Muscle of arm (tissue), 14 donors: ENCODE measurements around the gene NCAPG2. TPM values are rescaled to one million over a fixed set of nuclear protein-coding genes. Genes with fewer than 3 reads are reported as not detected.

ENCODE experiments used
- DNase-seq: peaks from one replicate; pipeline ENCODE4 v3.0.0-alpha.2; 2013
- long read RNA-seq, 11 donors: transcript quantifications; one replicate each; lab custom pipeline, GENCODE V29; 2026
- polyA plus RNA-seq, 12 donors: library from polyadenylated mRNA; unstranded; fragments of 120-200 nt; gene quantifications; one replicate each; pipeline ENCODE4 v1.2.1, GENCODE V29; 2013; ENCODE audit not compliant: insufficient read length in 12 of 12

NCAPG2 gene, protein sequence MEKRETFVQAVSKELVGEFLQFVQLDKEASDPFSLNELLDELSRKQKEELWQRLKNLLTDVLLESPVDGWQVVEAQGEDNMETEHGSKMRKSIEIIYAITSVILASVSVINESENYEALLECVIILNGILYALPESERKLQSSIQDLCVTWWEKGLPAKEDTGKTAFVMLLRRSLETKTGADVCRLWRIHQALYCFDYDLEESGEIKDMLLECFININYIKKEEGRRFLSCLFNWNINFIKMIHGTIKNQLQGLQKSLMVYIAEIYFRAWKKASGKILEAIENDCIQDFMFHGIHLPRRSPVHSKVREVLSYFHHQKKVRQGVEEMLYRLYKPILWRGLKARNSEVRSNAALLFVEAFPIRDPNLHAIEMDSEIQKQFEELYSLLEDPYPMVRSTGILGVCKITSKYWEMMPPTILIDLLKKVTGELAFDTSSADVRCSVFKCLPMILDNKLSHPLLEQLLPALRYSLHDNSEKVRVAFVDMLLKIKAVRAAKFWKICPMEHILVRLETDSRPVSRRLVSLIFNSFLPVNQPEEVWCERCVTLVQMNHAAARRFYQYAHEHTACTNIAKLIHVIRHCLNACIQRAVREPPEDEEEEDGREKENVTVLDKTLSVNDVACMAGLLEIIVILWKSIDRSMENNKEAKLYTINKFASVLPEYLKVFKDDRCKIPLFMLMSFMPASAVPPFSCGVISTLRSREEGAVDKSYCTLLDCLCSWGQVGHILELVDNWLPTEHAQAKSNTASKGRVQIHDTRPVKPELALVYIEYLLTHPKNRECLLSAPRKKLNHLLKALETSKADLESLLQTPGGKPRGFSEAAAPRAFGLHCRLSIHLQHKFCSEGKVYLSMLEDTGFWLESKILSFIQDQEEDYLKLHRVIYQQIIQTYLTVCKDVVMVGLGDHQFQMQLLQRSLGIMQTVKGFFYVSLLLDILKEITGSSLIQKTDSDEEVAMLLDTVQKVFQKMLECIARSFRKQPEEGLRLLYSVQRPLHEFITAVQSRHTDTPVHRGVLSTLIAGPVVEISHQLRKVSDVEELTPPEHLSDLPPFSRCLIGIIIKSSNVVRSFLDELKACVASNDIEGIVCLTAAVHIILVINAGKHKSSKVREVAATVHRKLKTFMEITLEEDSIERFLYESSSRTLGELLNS
- polyA plus RNA-seq: 10 to 100 TPM in 11 of 12 donors, not detected in 1; 10.1 to 20.7 (median 15.1) TPM
- long read RNA-seq, donor 1: 0 reads
- long read RNA-seq, donor 2: 0 reads
- long read RNA-seq, donor 3: 0 reads
- long read RNA-seq, donor 4: 0 reads
- long read RNA-seq, donor 5, partial matches to known transcripts: 0 of 2 reads
- long read RNA-seq, donor 5, other reads (novel, unspliced or antisense): 0 of 2 reads
- long read RNA-seq, donor 6: 0 reads
- long read RNA-seq, donor 7: 0 reads
- long read RNA-seq, donor 8, partial matches to known transcripts: 0 of 1 reads
- long read RNA-seq, donor 8, other reads (novel, unspliced or antisense): 0 of 1 reads
- long read RNA-seq, donor 9, partial matches to known transcripts: 0 of 1 reads
- long read RNA-seq, donor 9, other reads (novel, unspliced or antisense): 0 of 1 reads
- long read RNA-seq, donor 10, partial matches to known transcripts: 0 of 1 reads
- long read RNA-seq, donor 10, other reads (novel, unspliced or antisense): 0 of 1 reads
- long read RNA-seq, donor 11, partial matches to known transcripts: 0 of 3 reads
- long read RNA-seq, donor 11, other reads (novel, unspliced or antisense): 0 of 3 reads

DNA sequence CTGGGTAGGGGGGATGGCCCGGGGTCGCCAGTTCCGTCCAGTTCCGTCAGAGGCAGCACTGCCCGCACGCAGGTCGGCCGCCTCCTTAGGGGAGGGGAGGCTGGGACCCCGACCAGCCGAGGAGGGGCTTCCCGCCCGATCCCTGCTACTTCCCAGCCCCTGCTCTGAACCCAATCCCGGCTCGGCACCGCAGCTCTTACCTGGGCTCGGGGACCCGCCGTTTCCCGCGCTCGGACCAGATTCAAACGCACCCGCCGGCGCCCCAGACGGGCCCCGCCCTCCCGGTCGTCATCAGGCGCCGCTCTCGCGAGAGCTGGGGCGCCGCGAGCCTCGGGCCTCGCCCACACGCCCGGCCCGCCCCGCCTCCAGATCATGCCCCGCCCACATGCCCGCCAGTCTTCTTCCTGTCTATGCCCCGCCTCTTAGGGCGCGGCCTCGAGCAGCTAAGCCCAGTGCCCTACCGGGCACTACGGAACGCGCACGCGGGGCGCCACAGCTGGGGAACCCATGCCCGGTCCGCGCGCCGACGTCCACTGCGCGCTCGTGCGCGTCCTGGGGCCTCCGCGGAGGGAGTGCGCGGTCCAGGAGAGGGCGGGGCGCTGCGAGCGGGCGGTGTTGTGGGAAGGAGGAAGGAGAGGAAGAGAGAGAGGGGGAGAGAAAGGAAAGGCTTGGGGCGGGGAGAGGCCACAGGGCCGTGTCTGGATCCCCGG is at the start of gene NCAPG2:
Gene NCAPG2, minus strand, starts transcription at position 281 of the 710 bp plus-strand sequence. CDS start 2,905 bp downstream, outside the sequence.
- peak; percentile 95 for DNase-seq

GRCh38 chr7:158753900-158754299 is 49.3 kb upstream of the NCAPG2 start:
- DNase-seq: no peak

DNA sequence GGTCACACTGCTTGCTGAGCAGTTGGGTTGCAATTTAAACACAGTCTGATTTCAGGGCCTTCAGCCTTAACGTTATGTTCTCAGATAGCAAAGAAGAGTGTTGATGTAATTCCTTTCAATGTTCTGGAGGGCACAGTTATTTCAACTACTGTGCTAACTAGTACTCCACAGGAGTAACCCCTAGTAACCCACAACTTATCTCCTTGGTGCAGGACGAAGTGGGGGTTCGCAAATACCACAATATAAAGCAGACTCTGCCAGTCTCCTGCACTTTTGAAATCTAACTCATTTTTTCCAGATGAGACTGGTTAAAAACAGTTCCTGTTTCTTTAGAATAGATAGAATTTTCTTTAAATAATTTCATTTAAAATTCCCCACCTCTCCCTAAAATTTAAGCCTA is 47.1 kb upstream of the NCAPG2 start:
- no peak for DNase-seq

GRCh38 chr7:158751199-158751598 is 46.6 kb upstream of the NCAPG2 start:
- DNase-seq: no peak

- no peak for DNase-seq
Measured at GRCh38 chr7:158750702-158751101, 46.1 kb upstream of the NCAPG2 start.

GRCh38 chr7:158749396-158749795 is 44.8 kb upstream of the NCAPG2 start:
- no peak for DNase-seq

DNA sequence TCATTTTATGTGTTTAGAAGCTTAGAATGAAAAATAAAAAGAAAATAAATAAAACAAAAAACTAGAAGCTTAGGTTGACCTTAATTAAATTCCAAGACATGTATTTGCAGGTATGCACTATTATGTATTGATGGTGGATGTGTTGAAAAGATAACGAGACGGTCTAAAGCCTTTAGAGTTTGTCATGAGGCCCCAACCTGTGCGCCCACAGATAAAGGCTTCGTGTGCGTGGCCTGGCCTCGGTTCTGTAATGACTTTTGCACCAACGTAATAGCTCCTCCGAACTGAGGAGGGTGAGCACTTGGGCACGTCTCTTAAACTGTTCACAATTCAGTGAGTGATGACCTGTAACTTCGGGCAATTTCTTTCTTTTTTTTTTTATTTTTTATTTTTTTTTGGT is 43.7 kb upstream of the NCAPG2 start:
- no peak for DNase-seq

GRCh38 chr7:158747408-158747807 is 42.8 kb upstream of the NCAPG2 start:
- DNase-seq: no peak

- DNase-seq: no peak
Measured at GRCh38 chr7:158746957-158747356, 42.4 kb upstream of the NCAPG2 start.

- no peak for DNase-seq
Measured at GRCh38 chr7:158745057-158745715, 40.6 kb upstream of the NCAPG2 start.

GRCh38 chr7:158744070-158744469 is 39.5 kb upstream of the NCAPG2 start:
- DNase-seq: no peak

DNA sequence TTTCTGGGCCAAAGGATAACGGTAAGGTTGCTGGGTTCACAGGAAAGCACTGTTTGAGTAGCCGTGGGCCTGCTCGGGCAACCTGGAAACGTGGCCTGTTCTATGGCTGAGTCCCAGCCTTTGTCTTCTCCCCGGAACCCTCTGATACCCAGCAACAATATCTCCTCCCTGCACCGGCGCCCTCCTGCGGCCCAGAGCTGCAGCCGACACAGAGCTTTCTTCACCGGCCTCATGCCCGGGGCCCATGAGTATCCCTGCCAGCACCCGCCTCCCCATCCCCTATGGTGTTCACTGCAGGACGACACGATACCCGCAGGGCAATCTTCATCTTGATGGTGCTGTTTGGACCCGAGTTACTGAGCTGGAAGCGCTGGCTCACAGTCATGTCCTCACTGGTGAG is 38.6 kb upstream of the NCAPG2 start:
- DNase-seq: no peak

GRCh38 chr7:158742065-158742821 is 37.6 kb upstream of the NCAPG2 start:
- no peak for DNase-seq

GRCh38 chr7:158741294-158741666 is 36.7 kb upstream of the NCAPG2 start:
- no peak for DNase-seq

DNA sequence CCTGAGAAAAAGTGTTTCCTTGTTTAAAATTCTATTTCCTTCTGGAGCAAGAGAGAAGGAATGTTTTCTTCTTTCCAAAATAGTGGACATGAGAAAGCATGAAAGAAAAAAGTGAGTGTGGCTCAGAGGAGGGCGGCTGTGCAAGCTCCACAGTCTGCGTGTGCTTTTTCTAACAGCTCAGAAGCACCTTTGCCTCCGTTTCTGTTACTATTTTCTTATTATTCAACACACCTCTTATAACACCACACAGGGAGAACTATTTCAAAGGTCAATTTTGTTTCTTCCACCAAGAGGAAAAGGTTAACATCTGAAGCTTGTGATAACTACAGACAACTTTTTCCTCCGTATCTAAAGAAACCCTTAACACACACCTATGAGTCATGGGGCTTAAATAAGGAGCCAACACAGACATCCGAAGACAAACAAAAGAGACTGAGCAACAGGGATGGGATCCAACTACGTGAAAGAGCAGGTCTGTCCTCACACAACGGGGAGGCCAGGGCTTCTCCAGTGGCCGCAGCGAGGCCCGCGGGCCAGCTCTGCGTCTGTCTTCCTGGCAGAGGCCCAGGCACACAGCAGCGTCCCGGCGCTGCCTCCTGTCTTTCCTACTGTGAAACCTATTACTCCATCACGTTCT is 36.2 kb upstream of the NCAPG2 start:
- DNase-seq: no peak

- DNase-seq: no peak
Measured at GRCh38 chr7:158740013-158740656, 35.5 kb upstream of the NCAPG2 start.

DNA sequence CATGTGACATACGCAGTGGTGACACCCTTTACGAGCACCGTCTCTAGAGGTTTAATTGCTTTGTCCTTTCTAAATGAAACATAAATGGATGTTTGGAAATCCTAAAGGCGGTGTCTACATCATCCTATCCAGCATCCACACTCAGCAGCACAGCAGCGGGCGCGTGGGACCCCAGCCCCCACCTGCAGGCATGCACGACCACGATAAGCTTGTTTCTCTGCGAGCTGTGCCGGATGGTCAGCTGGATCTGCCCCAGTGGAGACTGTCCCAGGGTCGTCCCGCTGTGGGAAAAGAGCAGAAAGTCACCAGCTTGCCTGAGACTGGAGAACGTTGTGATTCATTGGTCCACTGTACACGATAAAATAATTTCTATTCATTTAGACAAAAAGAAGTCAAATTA is 34.2 kb upstream of the NCAPG2 start:
- DNase-seq: no peak
